ENCODE results near the gene DGKI. TPM values are rescaled to one million over a fixed set of nuclear protein-coding genes. Genes with fewer than 3 reads are reported as not detected.

Gene DGKI
- total RNA-seq, 1 donor from 2014 or later: 0.69 TPM

DNA sequence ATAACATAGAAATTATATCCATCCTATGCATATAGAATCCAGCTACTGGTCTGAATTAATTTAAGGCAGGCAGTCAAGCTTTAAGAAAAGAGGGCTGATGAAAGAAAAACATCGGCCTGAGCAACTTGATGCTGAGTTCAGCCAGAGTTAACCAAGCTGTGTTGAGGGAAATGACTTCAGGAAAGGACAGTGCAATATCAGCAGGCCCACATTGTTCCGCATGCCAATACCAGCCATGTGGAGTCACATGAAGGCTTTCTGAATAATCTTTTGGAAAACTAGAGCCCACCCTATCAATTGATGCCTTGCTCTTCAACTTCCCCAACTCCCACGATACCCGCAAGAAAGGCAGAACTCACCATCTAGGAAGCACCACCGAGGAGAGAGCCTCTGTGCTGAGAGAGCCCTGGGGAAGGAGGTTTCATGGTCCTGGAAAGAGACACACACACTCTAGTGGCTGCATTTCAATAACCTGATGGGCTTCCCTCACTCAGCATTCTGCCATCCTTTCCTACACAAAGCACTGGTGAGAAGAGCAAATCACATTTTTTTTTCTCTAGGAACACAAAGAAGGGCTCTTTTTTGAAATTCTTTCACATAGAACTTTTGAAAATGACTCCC lies 377.5 kb downstream of the DGKI start:
- H3K9me3 Mint-ChIP-seq (ENCODE audit: unreplicated experiment): no peaks in the 10 kb centered on the region
- no peaks in the 10 kb centered on the region for H3K27me3 Mint-ChIP-seq (ENCODE audit: unreplicated experiment)
- peak overlapping the region; percentile 49 for H3K27ac Mint-ChIP-seq (ENCODE audit: unreplicated experiment)
- H3K4me3 Mint-ChIP-seq (ENCODE audit: unreplicated experiment): no peak overlapping the region
- no peaks in the 10 kb centered on the region for H3K36me3 Mint-ChIP-seq (ENCODE audit: low read depth, unreplicated experiment)
- H3K4me1 Mint-ChIP-seq (ENCODE audit: unreplicated experiment): peaks cover 3% of the 10 kb centered on the region
- DNase-seq (ENCODE audit: low spot score): no peak
- TF ChIP-seq, protein P1, sequence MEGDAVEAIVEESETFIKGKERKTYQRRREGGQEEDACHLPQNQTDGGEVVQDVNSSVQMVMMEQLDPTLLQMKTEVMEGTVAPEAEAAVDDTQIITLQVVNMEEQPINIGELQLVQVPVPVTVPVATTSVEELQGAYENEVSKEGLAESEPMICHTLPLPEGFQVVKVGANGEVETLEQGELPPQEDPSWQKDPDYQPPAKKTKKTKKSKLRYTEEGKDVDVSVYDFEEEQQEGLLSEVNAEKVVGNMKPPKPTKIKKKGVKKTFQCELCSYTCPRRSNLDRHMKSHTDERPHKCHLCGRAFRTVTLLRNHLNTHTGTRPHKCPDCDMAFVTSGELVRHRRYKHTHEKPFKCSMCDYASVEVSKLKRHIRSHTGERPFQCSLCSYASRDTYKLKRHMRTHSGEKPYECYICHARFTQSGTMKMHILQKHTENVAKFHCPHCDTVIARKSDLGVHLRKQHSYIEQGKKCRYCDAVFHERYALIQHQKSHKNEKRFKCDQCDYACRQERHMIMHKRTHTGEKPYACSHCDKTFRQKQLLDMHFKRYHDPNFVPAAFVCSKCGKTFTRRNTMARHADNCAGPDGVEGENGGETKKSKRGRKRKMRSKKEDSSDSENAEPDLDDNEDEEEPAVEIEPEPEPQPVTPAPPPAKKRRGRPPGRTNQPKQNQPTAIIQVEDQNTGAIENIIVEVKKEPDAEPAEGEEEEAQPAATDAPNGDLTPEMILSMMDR (IDR thresholded peaks at IDR 0.05; ENCODE audit: unreplicated experiment): no peak

DNA sequence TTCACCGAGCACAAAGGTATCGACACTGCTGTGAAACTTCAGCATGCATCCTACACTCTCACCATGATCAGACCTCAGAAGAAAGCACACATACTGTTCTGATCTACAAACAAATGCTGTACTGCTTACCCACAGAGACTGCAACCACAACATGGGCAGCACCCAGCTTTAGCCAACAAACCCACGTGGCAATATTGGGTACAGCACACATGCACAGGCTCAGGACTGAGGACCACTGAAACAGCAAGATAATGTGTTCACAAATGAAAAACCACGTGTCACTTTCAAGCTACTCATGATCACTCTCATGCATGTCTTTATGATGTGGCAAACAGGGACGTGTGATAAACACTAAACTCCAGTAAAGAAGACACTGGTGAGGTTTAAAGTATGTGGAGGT lies 383.9 kb downstream of the DGKI start:
- Mint-ChIP-seq H3K36me3 (ENCODE audit: low read depth, unreplicated experiment) (no peaks in the 10 kb centered on the region), H3K27me3 (ENCODE audit: unreplicated experiment) (peaks cover 4% of the 10 kb centered on the region), H3K4me3 (ENCODE audit: unreplicated experiment) (no peak overlapping the region), H3K9me3 (ENCODE audit: unreplicated experiment) (no peaks in the 10 kb centered on the region), H3K27ac (ENCODE audit: unreplicated experiment) (no peak overlapping the region), H3K4me1 (ENCODE audit: unreplicated experiment) (no peaks in the 10 kb centered on the region)
- TF ChIP-seq, protein P1 (IDR thresholded peaks at IDR 0.05; ENCODE audit: unreplicated experiment): no peak
- no peak for DNase-seq (ENCODE audit: low spot score)

DNA sequence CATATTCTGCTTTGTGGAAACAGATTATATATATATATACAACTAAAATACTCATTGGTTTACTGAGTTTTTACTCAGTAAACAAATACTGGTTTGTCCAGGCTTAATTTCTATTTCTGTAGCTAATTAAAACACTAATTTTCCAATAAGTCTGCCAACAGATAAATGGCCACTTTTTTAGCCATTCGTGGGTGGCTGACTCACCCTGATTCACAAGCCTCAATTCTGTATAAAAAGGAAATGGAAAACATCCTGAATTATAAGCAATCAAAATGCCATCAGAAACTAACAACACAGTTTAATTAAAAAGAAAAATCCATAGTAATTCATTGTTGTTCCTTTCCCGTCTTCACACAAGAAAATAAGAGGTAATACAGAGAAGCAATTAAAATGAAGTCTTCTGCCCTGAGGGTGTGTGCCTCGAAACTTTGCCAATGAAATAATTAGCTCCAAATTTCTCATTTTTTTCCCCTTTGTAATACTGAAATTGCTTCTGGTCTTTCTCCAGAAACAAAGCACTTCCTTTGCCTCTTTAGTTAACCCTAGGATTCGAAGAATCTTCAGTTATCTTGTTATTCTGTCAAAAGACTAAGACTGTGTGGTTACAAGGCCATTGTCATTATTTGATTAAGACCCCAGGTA lies 384.6 kb downstream of the DGKI start:
- H3K27ac Mint-ChIP-seq (ENCODE audit: unreplicated experiment): no peak overlapping the region
- H3K4me3 Mint-ChIP-seq (ENCODE audit: unreplicated experiment): no peak overlapping the region
- TF ChIP-seq, protein P1 (IDR thresholded peaks at IDR 0.05; ENCODE audit: unreplicated experiment): no peak
- no peaks in the 10 kb centered on the region for H3K9me3 Mint-ChIP-seq (ENCODE audit: unreplicated experiment)
- H3K36me3 Mint-ChIP-seq (ENCODE audit: low read depth, unreplicated experiment): no peaks in the 10 kb centered on the region
- H3K27me3 Mint-ChIP-seq (ENCODE audit: unreplicated experiment): peaks cover 4% of the 10 kb centered on the region
- DNase-seq (ENCODE audit: low spot score): no peak
- H3K4me1 Mint-ChIP-seq (ENCODE audit: unreplicated experiment): no peaks in the 10 kb centered on the region

DNA sequence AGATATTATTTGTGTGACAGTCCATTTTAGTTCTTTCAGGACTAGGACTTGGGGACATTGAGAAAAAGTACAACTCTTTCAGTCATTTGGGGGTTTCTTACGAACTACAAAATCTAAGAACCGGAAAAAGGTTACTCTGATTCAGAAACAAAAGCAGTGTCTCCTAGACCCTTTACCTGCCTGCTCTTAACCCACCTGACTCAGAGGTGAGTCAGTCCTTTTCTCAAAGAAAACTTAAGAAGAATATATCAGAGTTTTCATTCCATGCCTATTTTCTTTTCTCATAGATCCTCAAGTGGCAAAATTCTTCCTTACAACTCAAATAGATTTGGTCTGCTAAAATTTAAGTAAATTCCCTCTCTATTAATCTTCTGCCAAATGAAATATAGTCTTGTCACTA lies 388.4 kb downstream of the DGKI start:
- Mint-ChIP-seq H3K9me3 (ENCODE audit: unreplicated experiment) (no peaks in the 10 kb centered on the region), H3K36me3 (ENCODE audit: low read depth, unreplicated experiment) (no peaks in the 10 kb centered on the region), H3K4me1 (ENCODE audit: unreplicated experiment) (no peaks in the 10 kb centered on the region), H3K4me3 (ENCODE audit: unreplicated experiment) (no peak overlapping the region), H3K27me3 (ENCODE audit: unreplicated experiment) (peaks cover 4% of the 10 kb centered on the region), H3K27ac (ENCODE audit: unreplicated experiment) (no peak overlapping the region)
- TF ChIP-seq, protein P1 (IDR thresholded peaks at IDR 0.05; ENCODE audit: unreplicated experiment): no peak
- DNase-seq (ENCODE audit: low spot score): no peak

DNA sequence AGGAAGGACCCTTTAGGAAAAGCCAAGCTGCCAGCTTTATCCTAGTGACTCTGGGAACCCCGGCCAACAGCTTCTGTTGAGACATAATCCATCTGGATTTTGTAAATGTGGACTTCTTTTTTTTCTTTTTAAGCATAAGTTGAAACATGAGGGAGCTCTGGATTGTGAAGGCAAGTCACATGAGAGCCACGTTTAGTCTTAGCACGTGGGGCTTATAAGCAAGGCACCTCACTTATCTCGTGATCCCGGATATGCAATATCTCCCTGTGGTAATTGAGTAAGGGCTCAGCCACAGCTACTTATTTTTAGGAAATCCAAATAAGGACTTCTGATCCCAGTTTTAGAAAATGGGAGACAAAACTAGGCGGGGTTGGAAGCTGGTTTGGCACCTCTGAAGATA lies 392.0 kb downstream of the DGKI start:
- Mint-ChIP-seq H3K4me3 (ENCODE audit: unreplicated experiment) (no peak overlapping the region), H3K27ac (ENCODE audit: unreplicated experiment) (no peak overlapping the region), H3K4me1 (ENCODE audit: unreplicated experiment) (no peaks in the 10 kb centered on the region), H3K9me3 (ENCODE audit: unreplicated experiment) (no peaks in the 10 kb centered on the region), H3K36me3 (ENCODE audit: low read depth, unreplicated experiment) (no peaks in the 10 kb centered on the region), H3K27me3 (ENCODE audit: unreplicated experiment) (no peaks in the 10 kb centered on the region)
- no peak for DNase-seq (ENCODE audit: low spot score)
- TF ChIP-seq, protein P1 (IDR thresholded peaks at IDR 0.05; ENCODE audit: unreplicated experiment): no peak

Measured in endothelial cell (in vitro differentiated cells).